ENCODE data around the gene NCBP3.

GRCh38 chr17:3761036-3761917 lies 84.8 kb downstream of the NCBP3 start:
- TF ChIP-seq, protein P1, sequence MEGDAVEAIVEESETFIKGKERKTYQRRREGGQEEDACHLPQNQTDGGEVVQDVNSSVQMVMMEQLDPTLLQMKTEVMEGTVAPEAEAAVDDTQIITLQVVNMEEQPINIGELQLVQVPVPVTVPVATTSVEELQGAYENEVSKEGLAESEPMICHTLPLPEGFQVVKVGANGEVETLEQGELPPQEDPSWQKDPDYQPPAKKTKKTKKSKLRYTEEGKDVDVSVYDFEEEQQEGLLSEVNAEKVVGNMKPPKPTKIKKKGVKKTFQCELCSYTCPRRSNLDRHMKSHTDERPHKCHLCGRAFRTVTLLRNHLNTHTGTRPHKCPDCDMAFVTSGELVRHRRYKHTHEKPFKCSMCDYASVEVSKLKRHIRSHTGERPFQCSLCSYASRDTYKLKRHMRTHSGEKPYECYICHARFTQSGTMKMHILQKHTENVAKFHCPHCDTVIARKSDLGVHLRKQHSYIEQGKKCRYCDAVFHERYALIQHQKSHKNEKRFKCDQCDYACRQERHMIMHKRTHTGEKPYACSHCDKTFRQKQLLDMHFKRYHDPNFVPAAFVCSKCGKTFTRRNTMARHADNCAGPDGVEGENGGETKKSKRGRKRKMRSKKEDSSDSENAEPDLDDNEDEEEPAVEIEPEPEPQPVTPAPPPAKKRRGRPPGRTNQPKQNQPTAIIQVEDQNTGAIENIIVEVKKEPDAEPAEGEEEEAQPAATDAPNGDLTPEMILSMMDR (IDR thresholded peaks at IDR 0.05; ENCODE audit: low read length): no peak
- TF ChIP-seq EZH2 (IDR thresholded peaks at IDR 0.05; ENCODE audit: borderline replicate concordance, low read length): no peak

Measured in OCI-LY1 (cell line).